ENCODE measurements around the gene PFKL.

The PFKL gene

GRCh38 chr21:44299458-44300261, at the start of gene PFKL:
PFKL (plus strand) TSS chr21:44300053; CDS start chr21:44300106, 53 bp downstream.
- peak; percentile 69 to 79 for DNase-seq

- no peak for DNase-seq
Observed at GRCh38 chr21:44253832-44254710, 45.8 kb upstream of the PFKL start.

- no peak for DNase-seq
Observed at GRCh38 chr21:44255511-44255981, 44.3 kb upstream of the PFKL start.

GRCh38 chr21:44258056-44258725, 41.7 kb upstream of the PFKL start:
- no peak for DNase-seq

- DNase-seq, result no peak
Observed at GRCh38 chr21:44259082-44259705, 40.7 kb upstream of the PFKL start.

- no peak for DNase-seq
Observed at GRCh38 chr21:44260066-44260465, 39.8 kb upstream of the PFKL start.

- DNase-seq, result no peak
Observed at GRCh38 chr21:44260791-44261631, 38.8 kb upstream of the PFKL start.

- DNase-seq, result no peak
Observed at GRCh38 chr21:44261675-44262295, 38.1 kb upstream of the PFKL start, which contains the start of gene DNMT3L. DNMT3L (minus strand) TSS chr21:44261897; CDS start chr21:44261259, 638 bp downstream.

- no peak for DNase-seq
Observed at GRCh38 chr21:44262338-44263056, 37.4 kb upstream of the PFKL start.

GRCh38 chr21:44263221-44263760, 36.6 kb upstream of the PFKL start:
- DNase-seq, result no peak

GRCh38 chr21:44263768-44264167, 36.1 kb upstream of the PFKL start:
- DNase-seq, result no peak

GRCh38 chr21:44265734-44266270, 34.1 kb upstream of the PFKL start:
- DNase-seq, result no peak

- peak in 1 of 2 donors; percentile 10 for DNase-seq
Observed at GRCh38 chr21:44267655-44268142, 32.2 kb upstream of the PFKL start.

GRCh38 chr21:44269090-44269489, 30.8 kb upstream of the PFKL start:
- no peak for DNase-seq

- no peak for DNase-seq
Observed at GRCh38 chr21:44271558-44272283, 28.1 kb upstream of the PFKL start.

GRCh38 chr21:44272284-44272858, 27.5 kb upstream of the PFKL start:
- no peak for DNase-seq

GRCh38 chr21:44273046-44273445, 26.8 kb upstream of the PFKL start:
- DNase-seq, result no peak

- DNase-seq, result no peak
Observed at GRCh38 chr21:44275041-44275440, 24.8 kb upstream of the PFKL start.

All from stimulated activated CD4-positive, alpha-beta T cell treated with anti-CD3 and anti-CD28 coated beads, Interleukin-2, amount 100 ng/mL, for 24 hours (primary cell).